ENCODE data around the gene PRKD1. TPM values are rescaled to one million over a fixed set of nuclear protein-coding genes. Genes with fewer than 3 reads are reported as not detected.

PRKD1 gene
- total RNA-seq, 1 experiment from 2014 or later, result not detected

- H3K9me3 ChIP-seq (ENCODE audit: control insufficient read depth in 1 of 2, insufficient read depth in 1 of 2, low read depth in 1 of 2, low read length in 2 of 2), result peaks cover 6 to 28% of the 10 kb centered on the region in 2 experiments; a peak in 2 of 4 replicates
- ChIA-PET POLR2A (no interaction called here), RAD21 (ENCODE audit: low non-redundant PET in 1 of 2, low total read pairs in 2 of 2, uncharacterized antibody in 2 of 2, unreplicated experiment in 2 of 2) (no interaction called here), CTCF (no interaction called here)
- no peaks in the 10 kb centered on the region for H3K36me3 ChIP-seq (ENCODE audit: control insufficient read depth in 1 of 2, insufficient read depth in 2 of 2, low read length in 2 of 2)
- H3K79me2 ChIP-seq (ENCODE audit: insufficient read depth, low read length), result no peaks in the 10 kb centered on the region
- no peaks in the 10 kb centered on the region for H3K4me1 ChIP-seq (ENCODE audit: control insufficient read depth in 1 of 2, insufficient read depth in 2 of 2, low read length in 2 of 2)
- H3K9ac ChIP-seq (ENCODE audit: low read length), result no peak overlapping the region
- H3K4me2 ChIP-seq (ENCODE audit: low read length), result no peak overlapping the region
- ATAC-seq, result no peak
- H3K9me2 ChIP-seq (ENCODE audit: insufficient read depth), result no peaks in the 10 kb centered on the region
- intact Hi-C loops (cut with micrococcal nuclease), result no loop called here
- no peaks in the 10 kb centered on the region for H3K27me3 ChIP-seq (ENCODE audit: insufficient read depth, low read length)
- no TSS peak for BruUV-seq (replicated peaks)
- TF ChIP-seq SRF (IDR thresholded peaks at IDR 0.05; ENCODE audit: low read depth) (no peak), POLR2A (IDR thresholded peaks at IDR 0.05; ENCODE audit: borderline replicate concordance, extremely low read depth, insufficient read depth, insufficient read length) (no peak), SP1 (IDR thresholded peaks at IDR 0.05; ENCODE audit: low read depth) (no peak), ZNF274 (IDR thresholded peaks at IDR 0.05; ENCODE audit: low read depth, low read length) (no peak), EZH2 (IDR thresholded peaks at IDR 0.05) (no peak), EZH2phosphoT487 (IDR thresholded peaks at IDR 0.05; ENCODE audit: borderline replicate concordance) (no peak), RAD21 (IDR thresholded peaks at IDR 0.05; ENCODE audit: low read depth) (no peak), SIN3A (IDR thresholded peaks at IDR 0.05; ENCODE audit: low read depth) (no peak), TCF7L2 (IDR thresholded peaks at IDR 0.05; ENCODE audit: borderline replicate concordance, extremely low read depth, insufficient read depth, insufficient read length) (no peak), FOSL1 (IDR thresholded peaks at IDR 0.05; ENCODE audit: low read depth) (no peak)
- no peak overlapping the region for H3K4me3 ChIP-seq (replicated peaks in 1 of 2; ENCODE audit: low read depth in 1 of 2, low read length in 2 of 2)
- no peak for DNase-seq (ENCODE audit: low read depth, low spot score)
- H2AFZ ChIP-seq (ENCODE audit: low read depth, low read length, poor library complexity, severe bottlenecking), result no peak overlapping the region
- H4K20me1 ChIP-seq (ENCODE audit: insufficient read depth), result no peaks in the 10 kb centered on the region
- no peak overlapping the region for H3K27ac ChIP-seq (ENCODE audit: low read depth, low read length)
Measured at GRCh38 chr14:29710015-29710414, 217.6 kb downstream of the PRKD1 start.

- no peak for TF ChIP-seq CEBPB (IDR thresholded peaks at IDR 0.05; ENCODE audit: low read depth)
- no peak for TF ChIP-seq EGR1 (IDR thresholded peaks at IDR 0.05; ENCODE audit: low read depth)
- TF ChIP-seq CBX3 (IDR thresholded peaks at IDR 0.05; ENCODE audit: low read depth), result no peak
- TF ChIP-seq EZH2 (IDR thresholded peaks at IDR 0.05), result no peak
- ATAC-seq (no peak), DNase-seq (ENCODE audit: low read depth, low spot score) (no peak)
- intact Hi-C loops (cut with micrococcal nuclease), result no loop called here
- Histone ChIP-seq H3K4me1 (ENCODE audit: control insufficient read depth in 1 of 2, insufficient read depth in 2 of 2, low read length in 2 of 2) (no peaks in the 10 kb centered on the region), H4K20me1 (ENCODE audit: insufficient read depth) (no peaks in the 10 kb centered on the region), H3K4me2 (ENCODE audit: low read length) (no peak overlapping the region), H3K79me2 (ENCODE audit: insufficient read depth, low read length) (no peaks in the 10 kb centered on the region), H3K4me3 (replicated peaks in 1 of 2; ENCODE audit: low read depth in 1 of 2, low read length in 2 of 2) (no peak overlapping the region), H3K9me3 (ENCODE audit: control insufficient read depth in 1 of 2, insufficient read depth in 1 of 2, low read depth in 1 of 2, low read length in 2 of 2) (peaks cover 6 to 33% of the 10 kb centered on the region in 2 experiments; a peak in 2 of 4 replicates), H3K9ac (ENCODE audit: low read length) (no peak overlapping the region), H3K27ac (ENCODE audit: low read depth, low read length) (no peak overlapping the region), H3K36me3 (ENCODE audit: control insufficient read depth in 1 of 2, insufficient read depth in 2 of 2, low read length in 2 of 2) (no peaks in the 10 kb centered on the region), H2AFZ (ENCODE audit: low read depth, low read length, poor library complexity, severe bottlenecking) (no peak overlapping the region), H3K27me3 (ENCODE audit: insufficient read depth, low read length) (no peaks in the 10 kb centered on the region), H3K9me2 (ENCODE audit: insufficient read depth) (no peaks in the 10 kb centered on the region)
- BruUV-seq (replicated peaks), result no TSS peak
- ChIA-PET POLR2A (no interaction called here), RAD21 (ENCODE audit: low non-redundant PET in 1 of 2, low total read pairs in 2 of 2, uncharacterized antibody in 2 of 2, unreplicated experiment in 2 of 2) (no interaction called here), CTCF (no interaction called here)
Measured at GRCh38 chr14:29709490-29709889, 218.2 kb downstream of the PRKD1 start.

Data from HCT116 (cell line).